Hair follicular keratinocyte (primary cell): ENCODE data around the gene MCOLN2. TPM values are rescaled to one million over a fixed set of nuclear protein-coding genes. Genes with fewer than 3 reads are reported as not detected.

Experiments
- total RNA-seq: library from RNA; depleted of rRNA; stranded (reverse); fragments of >200 nt; gene quantifications from 2 replicates; pipeline ENCODE4 v1.2.3, GENCODE V29; 2015

The MCOLN2 gene
- total RNA-seq, result 2.0 and 2.9 TPM in 2 replicates

DNA sequence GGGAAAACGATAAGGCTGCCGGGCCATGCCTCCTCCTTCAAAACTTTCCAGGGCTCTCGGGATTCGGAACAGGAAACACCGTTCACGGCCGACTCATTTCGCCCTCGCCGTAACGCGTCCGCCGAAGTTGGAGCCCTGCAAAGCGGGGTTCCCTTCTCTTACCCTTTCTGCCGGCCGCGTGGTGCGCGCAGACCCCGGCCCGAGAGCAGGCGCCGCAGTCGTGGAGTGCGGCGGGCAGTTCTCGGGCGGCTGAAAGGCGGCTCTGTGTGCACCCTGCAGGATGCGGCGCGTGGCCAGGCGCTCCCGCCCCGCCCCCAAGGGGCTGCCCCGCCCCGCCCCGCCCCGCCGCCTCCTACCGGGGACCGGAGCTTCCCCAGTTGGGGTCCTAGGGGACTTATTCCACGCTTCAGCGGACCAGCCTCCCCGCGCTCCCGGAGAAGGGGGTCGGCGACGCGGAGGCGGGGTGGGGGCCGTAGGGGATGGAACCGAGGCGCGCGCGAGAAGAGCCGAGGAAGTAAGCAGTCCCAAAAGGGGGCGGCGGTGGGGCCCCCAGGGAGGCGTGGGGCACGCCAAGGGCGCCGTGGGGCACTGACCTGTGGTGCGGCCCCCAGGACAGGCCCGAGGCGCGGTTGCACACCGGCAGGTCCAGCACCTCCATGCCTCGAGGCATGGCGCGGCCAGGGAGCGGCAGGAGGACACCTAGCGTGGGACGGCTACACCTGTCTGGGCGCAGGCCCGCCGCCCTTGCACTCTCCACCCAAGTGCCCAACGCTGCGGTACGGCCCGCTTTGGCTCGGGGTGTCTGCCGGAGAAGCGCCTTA is at the start of gene MCOLN2:
Gene MCOLN2 (minus strand): TSS at position 268 of the 821 bp plus-strand sequence. CDS start 241 bp downstream, at position 27.

DNA sequence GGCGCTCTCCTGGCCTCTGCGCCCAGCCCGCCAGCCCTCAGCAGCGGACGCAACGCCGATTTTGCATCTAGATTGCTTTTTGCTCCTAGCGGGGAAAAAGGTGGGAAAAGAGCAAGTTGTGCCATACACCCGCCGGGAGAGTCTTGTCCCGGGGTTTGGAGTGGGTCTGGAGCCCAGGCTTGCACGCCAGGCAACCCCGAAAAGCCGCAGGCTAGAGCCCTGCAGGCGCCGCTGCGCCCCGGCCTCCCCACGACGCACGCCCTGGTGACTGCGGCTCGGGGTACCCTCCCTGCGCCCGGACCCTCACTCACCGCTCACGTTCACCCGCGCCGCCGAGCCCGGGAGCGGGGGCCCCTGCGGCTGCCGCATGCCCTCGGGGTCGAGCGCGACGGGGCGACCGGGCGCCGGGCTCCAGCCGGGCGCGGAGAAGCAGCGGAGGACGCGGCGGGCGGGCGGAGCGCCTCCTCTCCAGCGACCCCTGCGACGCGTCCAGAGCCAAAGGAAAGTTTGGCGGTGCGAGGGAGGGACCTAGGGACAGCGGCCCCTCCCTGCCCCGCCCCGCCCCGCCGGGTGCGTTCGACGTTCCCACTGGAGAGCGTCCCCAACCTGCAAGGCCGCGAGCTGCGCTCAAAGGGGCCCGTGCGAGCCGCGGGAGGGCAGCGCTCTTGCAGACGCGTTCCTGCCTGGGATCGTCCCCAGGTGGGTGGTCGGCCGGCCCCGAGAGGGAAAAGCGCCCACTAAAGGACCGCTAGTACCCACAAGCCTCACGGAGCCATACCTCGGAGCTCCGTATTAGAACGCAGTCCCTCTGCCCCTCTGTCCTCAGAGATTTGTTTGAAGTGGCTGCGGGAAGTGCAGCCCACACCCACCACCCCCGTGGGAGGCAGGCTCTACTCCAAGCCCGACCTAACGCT is 104.0 kb downstream of the MCOLN2 start, which contains the start of gene LPAR3:
Gene LPAR3 (minus strand): TSS at position 502 of the 914 bp plus-strand sequence. CDS start 27,086 bp downstream, outside the sequence.

Other genes starting within 250 kb of the MCOLN2 start
- gene LPAR3, start 103.9 kb downstream of the MCOLN2 start, total RNA-seq, result 40.6 and 61.5 TPM in 2 replicates
- gene MCOLN3, start 51.4 kb upstream of the MCOLN2 start, total RNA-seq, result 1.7 and 2.6 TPM in 2 replicates
- 2.2 and 3.6 TPM in 2 replicates for gene SYDE2, start 203.9 kb upstream of the MCOLN2 start, total RNA-seq